GOT3 (cell line): ENCODE measurements around the gene TSPO.
"Not testable (repeated sequence)": the region's sequence is repeated elsewhere in the genome, so short reads cannot be mapped to it uniquely, and the experiment has no call there.

Experiments used
- DNase-seq: peaks from one replicate; lab custom pipeline; 2025; ENCODE audit warnings: mixed read lengths; lab: John Stamatoyannopoulos, UW

TSPO gene

DNA sequence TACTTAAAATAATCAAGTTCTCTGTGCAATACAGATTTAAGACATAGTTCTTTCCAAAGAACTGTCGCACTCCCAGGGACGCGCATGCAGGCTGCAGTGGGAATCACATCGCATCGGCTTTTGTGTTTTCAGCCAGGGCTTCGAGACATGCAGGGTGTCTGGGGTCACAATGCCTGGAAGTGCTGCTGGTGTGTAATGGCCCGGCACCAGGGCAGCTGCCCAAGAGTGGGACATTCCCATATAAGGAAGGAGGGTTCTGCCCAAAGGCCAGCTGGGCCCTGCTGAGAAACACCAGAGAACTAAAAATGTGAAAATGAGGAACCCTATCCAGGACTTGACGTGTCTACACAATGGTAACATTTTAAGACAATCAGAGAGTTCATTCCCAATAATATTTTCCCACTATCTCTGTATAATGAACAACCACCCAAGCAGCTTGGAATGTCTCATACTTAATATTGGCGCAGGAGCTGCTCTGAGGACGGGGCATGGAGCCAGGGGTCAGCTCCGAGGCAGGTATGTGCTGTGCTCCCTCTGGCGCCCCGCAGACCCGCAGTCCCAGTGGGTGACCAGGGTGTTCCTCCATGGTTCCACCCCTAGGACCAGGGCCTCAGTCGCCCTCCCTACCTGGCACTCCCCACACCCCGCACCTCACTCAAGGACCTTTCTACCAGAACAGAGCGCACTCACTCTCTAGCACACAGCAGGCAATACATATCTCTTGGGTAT is 19.4 kb upstream of the TSPO start:
- no peak for DNase-seq

- no peak for DNase-seq
Measured at GRCh38 chr22:43133401-43133800, 18.0 kb upstream of the TSPO start.

- no peak for DNase-seq
Measured at GRCh38 chr22:43134553-43134952, 16.8 kb upstream of the TSPO start.

- no peak for DNase-seq
Measured at GRCh38 chr22:43135565-43135964, 15.8 kb upstream of the TSPO start.

DNA sequence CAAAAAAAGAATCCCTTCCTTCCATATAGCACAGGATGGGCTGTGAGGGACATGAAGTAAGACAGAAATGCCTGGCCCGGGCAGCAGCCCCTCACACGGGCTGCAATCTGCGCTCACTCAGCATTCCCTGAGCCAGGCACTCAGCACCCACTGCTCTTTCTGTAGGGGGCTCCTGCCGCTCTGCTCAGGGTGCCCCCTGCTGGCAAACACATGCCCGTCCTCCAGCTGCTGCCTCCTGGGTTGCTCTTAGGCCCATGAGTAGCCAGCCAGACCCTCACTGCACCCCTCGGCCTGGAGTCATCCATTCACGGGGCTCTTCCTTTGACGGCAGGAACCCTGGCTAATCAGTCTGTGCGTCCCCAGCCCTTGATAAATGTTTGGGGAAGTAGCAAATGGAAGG is 15.1 kb upstream of the TSPO start:
- DNase-seq: no peak

DNA sequence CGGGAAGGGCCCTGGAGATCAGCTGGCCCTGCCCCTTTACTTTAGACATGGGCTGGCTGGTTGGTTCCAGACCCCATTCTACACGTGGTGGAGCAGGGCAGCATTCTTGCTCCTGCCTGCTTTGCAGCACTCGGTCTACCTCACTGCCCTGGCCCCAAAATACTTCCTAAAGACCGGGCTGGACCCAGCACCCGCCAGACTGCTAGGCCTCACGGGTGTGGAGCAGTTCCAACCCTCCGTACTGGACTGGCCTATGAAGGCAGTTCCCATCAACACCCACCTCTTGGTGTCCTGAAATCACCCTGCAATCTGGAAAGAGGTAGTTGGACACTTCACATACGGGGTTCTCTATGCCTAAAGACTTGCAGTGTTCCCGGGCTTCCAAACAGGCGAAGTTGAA is 14.6 kb upstream of the TSPO start:
- DNase-seq: no peak

DNA sequence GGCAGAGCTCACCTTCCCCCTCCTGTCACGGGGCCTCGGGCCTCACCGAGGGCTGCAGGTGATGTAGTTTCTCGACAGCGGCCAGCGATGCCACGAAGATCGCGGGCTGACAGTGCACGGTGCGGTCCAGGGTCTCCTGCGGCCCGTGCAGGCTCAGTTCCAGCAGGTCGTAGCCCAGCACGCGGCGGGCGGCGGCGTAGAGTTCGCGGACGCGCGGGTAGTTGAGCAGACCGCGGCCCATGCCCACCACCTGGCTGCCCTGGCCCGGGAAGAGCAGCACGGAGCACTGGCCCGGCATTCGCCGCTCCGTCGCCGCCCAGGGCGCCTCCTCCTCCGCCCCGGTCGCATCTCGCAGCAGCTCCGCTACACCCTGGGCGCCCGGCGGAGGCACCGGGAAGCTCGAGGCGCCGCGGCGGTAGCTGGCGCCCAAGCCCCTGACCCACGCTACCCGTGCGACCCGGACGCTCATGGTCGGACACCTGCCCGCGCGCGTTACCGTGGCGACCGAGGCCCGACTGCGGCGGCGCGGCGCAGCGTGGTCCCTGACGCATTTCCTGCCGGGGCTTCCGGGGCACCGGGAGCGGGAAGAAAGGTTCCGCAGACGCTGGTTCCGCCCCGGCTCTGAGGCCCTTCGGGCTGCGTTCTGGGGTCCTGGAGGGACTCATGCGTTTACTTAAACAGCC is 8.3 kb upstream of the TSPO start, which contains the start of gene MCAT:
MCAT (minus strand) TSS at position 519 of the 683 bp plus-strand sequence; CDS start at position 469, 50 bp downstream.
- no peak for DNase-seq

DNA sequence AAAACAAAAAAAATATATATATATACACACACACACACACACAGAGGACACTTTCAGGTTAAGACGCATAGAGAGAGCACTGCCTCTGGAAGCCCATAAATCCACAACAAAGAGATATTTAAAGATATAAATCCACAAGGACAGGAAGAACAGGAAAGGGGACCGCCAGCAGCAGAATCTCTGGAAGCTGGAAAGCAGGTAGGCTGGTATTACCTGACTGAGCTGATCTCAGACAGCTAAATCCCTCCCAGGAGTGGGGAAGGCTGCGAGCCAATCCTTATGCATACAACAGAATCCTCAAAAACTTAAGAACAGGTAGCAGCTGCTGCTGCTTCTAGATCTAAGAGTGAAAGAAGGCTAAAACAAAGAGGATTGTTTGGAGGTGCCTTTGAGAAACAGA is 6.4 kb upstream of the TSPO start:
- no peak for DNase-seq

DNA sequence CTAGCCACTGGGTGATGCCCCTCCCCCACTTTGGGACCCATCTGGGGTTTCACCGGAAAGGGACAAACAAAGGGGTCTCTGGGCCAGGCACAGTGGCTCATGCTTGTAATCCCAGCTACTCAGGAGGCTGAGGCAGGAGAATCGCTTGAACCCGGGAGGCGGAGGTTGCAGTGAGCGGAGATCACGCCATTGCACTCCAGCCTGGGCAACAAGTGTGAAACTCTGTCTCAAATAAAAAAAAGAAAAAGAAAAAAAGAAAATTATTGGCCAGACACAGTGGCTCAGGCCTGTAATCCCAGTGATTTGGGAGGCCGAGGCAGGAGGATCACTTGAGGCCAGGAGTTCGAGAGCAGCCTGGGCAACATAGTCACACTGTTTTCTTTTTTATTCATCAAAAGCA is 6.0 kb upstream of the TSPO start:
- not testable (repeated sequence) for DNase-seq

- not testable (repeated sequence) for DNase-seq
Measured at GRCh38 chr22:43146332-43146731, 5.0 kb upstream of the TSPO start.

GRCh38 chr22:43147821-43148220 is 3.5 kb upstream of the TSPO start:
- no peak for DNase-seq

DNA sequence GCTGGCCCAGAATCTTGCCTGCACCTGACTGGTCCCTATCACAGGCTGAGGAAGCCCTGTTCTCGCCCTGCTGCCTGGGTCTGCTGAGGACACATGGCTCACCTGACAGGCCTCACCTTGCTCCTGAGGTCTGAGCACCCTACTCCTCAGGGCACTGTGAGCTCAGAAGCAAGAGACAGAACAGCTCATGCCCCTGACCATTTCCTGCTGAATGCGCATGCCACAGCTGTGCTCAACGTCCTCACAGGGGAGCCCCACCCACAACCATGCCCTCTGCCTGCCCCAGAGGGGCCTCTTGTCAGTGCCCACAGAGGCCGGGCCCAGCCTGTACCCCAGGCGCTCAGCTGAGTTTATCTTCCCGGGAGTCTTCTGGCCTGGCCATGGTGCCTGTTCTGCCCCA is 2.8 kb upstream of the TSPO start:
- no peak for DNase-seq

DNA sequence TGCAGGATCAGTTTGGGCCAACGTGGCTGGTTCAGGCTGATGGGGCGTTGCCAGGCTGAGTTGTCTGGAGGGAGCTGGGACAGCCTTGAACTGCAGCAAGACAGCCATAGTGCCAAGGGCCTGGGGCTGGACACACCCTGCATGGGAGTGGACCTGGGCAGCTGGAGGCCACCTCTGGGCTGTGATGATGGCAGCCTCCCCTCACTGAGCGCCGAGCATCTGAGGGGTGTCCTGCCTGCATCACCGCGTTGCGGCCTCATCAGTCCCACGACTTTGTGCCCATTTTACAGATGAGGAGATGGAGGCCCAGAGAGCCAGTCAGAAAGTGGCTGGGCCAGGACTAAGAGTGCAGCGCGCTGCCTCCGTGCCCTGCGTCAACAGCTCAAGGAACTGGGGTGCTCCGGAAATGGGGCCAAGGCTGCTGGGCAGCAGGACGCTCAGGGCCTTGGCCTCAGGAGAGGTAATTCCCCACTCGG is 590 bp upstream of the TSPO start:
- DNase-seq: no peak

DNA sequence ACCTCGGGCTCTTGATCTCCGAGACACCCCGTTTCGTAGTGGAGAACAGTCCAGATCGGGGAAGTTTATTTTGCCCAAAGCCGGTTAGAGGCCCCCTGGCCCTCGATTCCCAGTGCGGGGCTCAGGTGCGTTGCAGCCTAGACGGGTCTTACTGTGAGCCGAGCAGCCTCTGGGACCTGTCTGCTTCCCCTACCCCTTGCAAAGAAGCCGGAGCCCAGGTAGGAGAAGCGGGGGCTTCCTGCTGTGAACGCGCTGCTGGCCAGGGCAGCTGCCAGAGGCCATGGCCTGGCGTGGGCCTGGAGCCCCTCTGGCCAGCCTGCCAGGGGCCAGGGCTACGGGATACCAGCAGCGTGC is 621 bp downstream of the TSPO start:
- DNase-seq: no peak

DNA sequence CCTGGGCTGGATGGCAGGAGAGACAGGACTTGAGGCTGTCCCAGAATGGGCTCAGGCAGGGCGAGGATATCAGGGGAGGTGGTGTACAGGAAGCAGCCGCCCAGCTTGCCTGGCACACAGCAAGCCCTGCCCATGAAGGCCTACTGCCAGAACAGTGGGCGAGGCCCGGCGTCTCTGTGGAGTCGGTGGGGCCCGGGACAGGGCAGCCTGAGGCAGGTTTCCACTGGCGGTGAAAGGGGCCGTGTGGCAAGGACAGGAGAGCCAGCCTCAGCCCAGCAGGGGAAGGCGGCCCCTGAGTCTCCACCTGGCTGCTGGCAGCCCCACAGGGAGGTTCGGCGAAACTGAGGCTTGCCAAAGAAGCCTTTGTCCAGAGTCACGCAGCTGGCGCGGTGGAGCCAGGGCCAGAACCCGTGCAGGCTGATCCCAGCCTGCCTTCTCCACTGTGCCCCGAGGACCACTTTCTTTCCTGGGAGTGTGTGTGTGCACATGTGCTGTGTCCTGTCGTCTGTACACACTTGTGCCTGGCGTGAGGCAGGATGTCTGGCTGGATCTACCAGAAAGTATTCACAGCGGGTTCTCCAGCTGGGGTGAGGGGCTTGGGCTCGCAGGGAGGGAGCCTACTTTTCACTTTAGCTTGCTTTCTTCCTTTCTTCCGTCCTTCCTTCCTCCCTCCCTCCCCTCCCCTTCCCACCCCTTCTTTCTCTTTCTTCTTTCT is 1.2 kb downstream of the TSPO start:
- DNase-seq: peak; percentile 11

GRCh38 chr22:43153899-43154298 is 2.5 kb downstream of the TSPO start:
- no peak for DNase-seq

DNA sequence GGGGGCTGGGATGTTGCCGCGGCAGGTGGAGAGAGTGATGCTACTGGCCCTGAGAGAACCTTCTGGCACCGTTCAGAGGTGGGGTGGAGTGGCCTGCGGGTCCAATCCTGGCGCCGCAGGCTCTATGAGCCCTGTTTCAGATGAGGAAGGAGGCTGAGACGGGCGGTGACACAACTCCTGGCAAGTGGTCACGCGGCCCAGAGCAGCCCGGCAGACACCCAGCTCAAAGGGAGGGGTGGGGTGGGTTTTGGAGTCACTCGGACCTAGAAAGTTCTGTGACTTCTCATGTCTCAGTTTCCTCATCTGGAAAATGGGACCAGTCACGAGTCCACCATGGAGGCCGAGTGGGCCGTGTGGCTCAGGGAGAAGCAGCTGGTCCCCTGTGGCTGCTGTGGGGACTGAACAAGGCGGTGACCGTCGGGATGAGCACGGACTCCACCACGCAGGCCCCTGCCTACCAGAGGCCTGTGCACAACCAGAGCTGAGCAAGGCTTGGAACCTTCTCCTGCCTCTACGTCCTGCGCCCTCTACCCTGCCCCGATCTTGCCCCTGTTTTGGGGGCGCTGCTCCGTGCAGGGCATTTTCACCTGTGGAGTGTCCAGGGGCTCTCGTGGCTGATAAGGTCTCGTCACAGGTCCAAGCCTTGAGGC is 3.7 kb downstream of the TSPO start:
- DNase-seq: no peak

DNA sequence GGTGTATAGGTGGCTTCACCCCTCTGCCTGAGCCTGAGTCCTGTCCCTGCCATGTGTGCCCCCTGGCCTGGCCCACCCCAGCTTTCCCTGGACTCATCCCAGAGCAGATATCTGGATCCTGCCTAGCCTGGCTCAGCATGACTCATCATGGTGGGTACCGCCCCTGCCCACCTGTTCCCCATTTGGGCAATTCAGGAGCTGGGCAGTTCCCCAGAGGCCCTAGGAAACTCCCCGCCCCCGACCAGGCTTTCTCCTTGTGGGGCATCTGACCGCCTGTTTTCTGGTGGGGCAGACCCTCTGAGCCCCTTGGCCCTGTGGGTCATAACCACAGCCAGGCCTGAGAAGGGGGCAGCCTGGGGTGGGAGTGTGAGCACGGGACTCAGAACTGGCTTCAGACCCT is 4.4 kb downstream of the TSPO start:
- DNase-seq: no peak

DNA sequence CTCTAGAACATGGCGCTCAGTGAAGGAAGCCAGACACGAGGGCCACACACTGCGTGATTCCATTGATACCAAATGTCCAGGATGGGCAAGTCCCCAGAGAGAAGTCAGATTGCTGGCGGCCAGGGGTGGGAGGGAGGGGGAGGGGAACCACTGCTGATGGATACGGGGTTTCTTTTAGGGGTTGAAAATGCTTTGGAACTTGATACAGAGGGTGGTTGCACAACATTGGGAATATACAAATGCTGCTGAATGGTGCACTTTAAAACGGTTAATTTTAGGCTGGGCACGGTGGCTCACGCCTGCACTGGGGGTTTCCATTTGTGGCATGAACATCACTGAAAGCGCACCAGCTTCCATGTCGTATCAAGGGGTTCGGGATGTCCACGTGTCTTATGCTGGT is 5.1 kb downstream of the TSPO start:
- DNase-seq: no peak

DNA sequence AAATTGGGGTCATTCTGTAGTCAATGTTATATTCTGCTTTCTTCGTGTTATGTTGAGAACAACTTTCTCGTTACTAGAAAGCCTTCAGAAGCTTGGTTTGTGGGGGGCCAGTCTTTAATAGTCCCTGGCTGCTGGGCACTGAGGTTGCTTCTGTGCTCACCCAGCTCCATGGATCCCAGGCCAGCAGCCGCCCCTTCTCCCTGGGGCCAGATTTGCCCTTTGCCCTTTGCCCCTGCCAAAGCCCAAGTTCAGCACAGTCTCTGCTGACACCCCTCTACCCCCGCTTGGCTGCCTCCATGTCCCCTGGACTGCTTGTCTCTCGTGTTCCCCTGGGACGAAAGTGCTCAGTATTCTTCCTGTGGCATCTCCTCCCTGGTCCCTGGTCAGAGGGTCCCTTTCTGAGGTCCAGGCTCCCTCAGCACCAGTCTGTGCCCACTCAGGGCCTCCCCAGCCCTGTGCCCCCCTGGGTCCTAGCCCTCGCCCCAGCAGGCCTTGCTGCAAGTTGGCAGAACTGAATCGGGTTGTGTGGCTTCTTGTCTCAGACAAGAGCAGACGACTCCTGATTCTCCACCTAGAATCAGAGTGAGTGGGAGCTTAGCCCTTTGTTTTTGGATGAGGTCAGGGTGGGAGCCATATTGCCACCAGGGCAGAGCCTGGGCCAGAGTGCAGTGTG is 6.7 kb downstream of the TSPO start:
- no peak for DNase-seq

- DNase-seq: no peak
Measured at GRCh38 chr22:43158778-43159483, 7.6 kb downstream of the TSPO start.
